GM23338 (cell line): ENCODE results near the gene GALNT13.

Experiments
- CREB1 ChIP-seq: fragments of 250-450 bp; sonication (Bioruptor Pico); IDR thresholded peaks from 2 replicates; pipeline ENCODE4 v1.5.0; 2020; ENCODE audit warnings: low read depth, mild to moderate bottlenecking, moderate library complexity
- CTCF ChIP-seq, 2 experiments: fragments of 200-600 bp in 1 of 2; sonication (generic) in 1 of 2; conservative IDR thresholded peaks; 2 replicates each; pipeline versions ENCODE4 v1.5.1 to v1.6.1; 2016 to 2017; ENCODE audit warnings: antibody characterized with exemption in 2 of 2, low read depth in 2 of 2, mild to moderate bottlenecking in 2 of 2, moderate library complexity in 1 of 2
- ETS1 ChIP-seq: IDR thresholded peaks from 2 replicates; pipeline ENCODE4 v1.6.1; 2016; ENCODE audit warnings: antibody characterized with exemption
- EZH2 ChIP-seq: fragments of 200-600 bp; sonication (generic); IDR thresholded peaks from one replicate; pipeline ENCODE4 v1.8.0; 2017; ENCODE audit warnings: antibody characterized with exemption, mild to moderate bottlenecking, low read depth; ENCODE audit not compliant: unreplicated experiment
- EZH2phosphoT487 ChIP-seq: fragments of 200-600 bp; sonication (generic); IDR thresholded peaks from one replicate; pipeline ENCODE4 v1.8.1; 2018; ENCODE audit warnings: antibody characterized with exemption; ENCODE audit not compliant: unreplicated experiment
- JUNB ChIP-seq: IDR thresholded peaks from one replicate; pipeline ENCODE4 v1.6.1; 2016; ENCODE audit warnings: antibody characterized with exemption; ENCODE audit not compliant: unreplicated experiment
- NANOG ChIP-seq: IDR thresholded peaks from 2 replicates; pipeline ENCODE4 v1.6.1; 2016; ENCODE audit warnings: antibody characterized with exemption, borderline replicate concordance
- POLR2AphosphoS5 ChIP-seq: IDR thresholded peaks from 2 replicates; pipeline ENCODE4 v1.6.1; 2016; ENCODE audit warnings: antibody characterized with exemption, low read depth
- REST ChIP-seq: IDR thresholded peaks from one replicate; pipeline ENCODE4 v1.6.1; 2018; ENCODE audit warnings: antibody characterized with exemption; ENCODE audit not compliant: unreplicated experiment
- ZNF114 ChIP-seq: fragments of 250-450 bp; sonication (Bioruptor Pico); IDR thresholded peaks from 2 replicates; pipeline ENCODE4 v1.5.0; 2020; ENCODE audit warnings: mild to moderate bottlenecking, moderate library complexity
- ZNF331 ChIP-seq: fragments of 250-450 bp; sonication (Bioruptor Pico); IDR thresholded peaks from 2 replicates; pipeline ENCODE4 v1.5.0; 2020; ENCODE audit warnings: low read depth, mild to moderate bottlenecking, moderate library complexity

- TF ChIP-seq CTCF (conservative IDR thresholded peaks at IDR 0.05; ENCODE audit: low read depth in 2 of 2), result no peak
- no peak for TF ChIP-seq JUNB
- no peak for TF ChIP-seq EZH2
- no peak for TF ChIP-seq REST
- TF ChIP-seq EZH2phosphoT487, result no peak
- no peak for TF ChIP-seq POLR2AphosphoS5
- TF ChIP-seq ZNF331, result no peak
- TF ChIP-seq ETS1, result no peak
- no peak for TF ChIP-seq ZNF114 (CRISPR knock-in tag)
- no peak for TF ChIP-seq CREB1
- TF ChIP-seq NANOG, result no peak
Measured at GRCh38 chr2:154125891-154126290, 254.2 kb downstream of the GALNT13 start.
